H9 (cell line): ENCODE results near the gene AP1B1. TPM values are rescaled to one million over a fixed set of nuclear protein-coding genes. Genes with fewer than 3 reads are reported as not detected.

Source experiments
- DNase-seq: peaks from one replicate; pipeline ENCODE4 v3.0.0-alpha.2; 2017
- H2AFZ ChIP-seq: one replicate; pipeline ENCODE4 v1.6.1; 2013; ENCODE audit warnings: mild to moderate bottlenecking, low read length, control low read depth, moderate library complexity
- H2AK5ac ChIP-seq: 2 replicates; pipeline ENCODE4 v1.6.1; 2013; ENCODE audit warnings: low read length, control low read depth, mixed read lengths; ENCODE audit not compliant: insufficient read length
- H2BK120ac ChIP-seq: one replicate; pipeline ENCODE4 v1.6.1; 2013; ENCODE audit warnings: low read depth, mild to moderate bottlenecking, low read length, control low read depth, inconsistent platforms; ENCODE audit not compliant: poor library complexity, severe bottlenecking
- H2BK12ac ChIP-seq: 2 replicates; pipeline ENCODE4 v1.6.1; 2013; ENCODE audit warnings: low read length, control low read depth, mixed read lengths, low read depth; ENCODE audit not compliant: insufficient read length
- H2BK15ac ChIP-seq: 2 replicates; pipeline ENCODE4 v1.6.1; 2013; ENCODE audit warnings: low read depth, low read length, control low read depth
- H2BK20ac ChIP-seq: one replicate; pipeline ENCODE4 v1.6.1; 2013; ENCODE audit warnings: low read depth, mild to moderate bottlenecking, low read length, control low read depth, inconsistent platforms; ENCODE audit not compliant: poor library complexity, severe bottlenecking
- H2BK5ac ChIP-seq: 2 replicates; pipeline ENCODE4 v1.6.1; 2013; ENCODE audit warnings: low read length, control low read depth, mixed read lengths; ENCODE audit not compliant: insufficient read length
- H3K14ac ChIP-seq: 2 replicates; pipeline ENCODE4 v1.6.1; 2013; ENCODE audit warnings: low read length, control low read depth; ENCODE audit not compliant: insufficient read depth
- H3K18ac ChIP-seq: 2 replicates; pipeline ENCODE4 v1.6.1; 2013; ENCODE audit warnings: low read depth, mild to moderate bottlenecking, mixed read lengths, low read length, control low read depth; ENCODE audit not compliant: insufficient read length
- H3K23ac ChIP-seq: 2 replicates; pipeline ENCODE4 v1.6.1; 2013; ENCODE audit warnings: low read length, control low read depth, mixed read lengths, low read depth; ENCODE audit not compliant: insufficient read length
- H3K23me2 ChIP-seq: 2 replicates; pipeline ENCODE4 v1.6.1; 2013; ENCODE audit warnings: low read depth, mild to moderate bottlenecking, mixed read lengths, low read length, control low read depth; ENCODE audit not compliant: insufficient read length, poor library complexity, severe bottlenecking
- H3K27ac ChIP-seq: 2 replicates; pipeline ENCODE4 v1.5.1; 2013; ENCODE audit warnings: low read length, control low read depth, mixed read lengths, low read depth; ENCODE audit not compliant: insufficient read length
- H3K27me3 ChIP-seq: 2 replicates; pipeline ENCODE4 v1.6.1; 2013; ENCODE audit warnings: low read length, control low read depth, inconsistent platforms; ENCODE audit not compliant: insufficient read depth
- H3K4ac ChIP-seq: 2 replicates; pipeline ENCODE4 v1.6.1; 2013; ENCODE audit warnings: low read depth, mild to moderate bottlenecking, control low read depth, inconsistent platforms, low read length, moderate library complexity
- H3K4me1 ChIP-seq: 2 replicates; pipeline ENCODE4 v1.6.1; 2013; ENCODE audit warnings: low read length, control low read depth, inconsistent platforms; ENCODE audit not compliant: insufficient read depth
- H3K4me2 ChIP-seq: 2 replicates; pipeline ENCODE4 v1.6.1; 2013; ENCODE audit warnings: low read length, control low read depth, mixed read lengths; ENCODE audit not compliant: insufficient read length, insufficient read depth
- H3K56ac ChIP-seq: 2 replicates; pipeline ENCODE4 v1.6.1; 2013; ENCODE audit warnings: low read depth, mild to moderate bottlenecking, mixed read lengths, low read length, control low read depth; ENCODE audit not compliant: insufficient read length
- H3K79me1 ChIP-seq: 2 replicates; pipeline ENCODE4 v1.6.1; 2013; ENCODE audit warnings: low read depth, mild to moderate bottlenecking, moderate library complexity, low read length, control low read depth, inconsistent platforms; ENCODE audit not compliant: insufficient read depth, poor library complexity, severe bottlenecking
- H3K79me2 ChIP-seq: 2 replicates; pipeline ENCODE4 v1.6.1; 2013; ENCODE audit warnings: low read length, control low read depth, inconsistent platforms; ENCODE audit not compliant: insufficient read depth
- H3K9ac ChIP-seq: 2 replicates; pipeline ENCODE4 v1.6.1; 2013; ENCODE audit warnings: low read length, control low read depth, mixed read lengths; ENCODE audit not compliant: insufficient read length; ENCODE audit errors: extremely low read depth
- H3K9me3 ChIP-seq: one replicate; pipeline ENCODE4 v1.6.1; 2013; ENCODE audit warnings: low read depth, low read length, inconsistent platforms; ENCODE audit not compliant: control insufficient read depth
- H3T11ph ChIP-seq: one replicate; pipeline ENCODE4 v1.6.1; 2013; ENCODE audit warnings: mild to moderate bottlenecking, low read length, control low read depth, inconsistent platforms
- H4K20me1 ChIP-seq: one replicate; pipeline ENCODE4 v1.6.1; 2013; ENCODE audit not compliant: control insufficient read depth, insufficient read length, insufficient read depth
- H4K5ac ChIP-seq: 2 replicates; pipeline ENCODE4 v1.6.1; 2013; ENCODE audit warnings: low read depth, mild to moderate bottlenecking, mixed read lengths, low read length, control low read depth; ENCODE audit not compliant: insufficient read length
- H4K8ac ChIP-seq: replicated peaks from 2 replicates; pipeline ENCODE4 v1.6.1; 2013; ENCODE audit warnings: low read length, control low read depth, mixed read lengths, low read depth; ENCODE audit not compliant: insufficient read length
- H4K91ac ChIP-seq: 2 replicates; pipeline ENCODE4 v1.6.1; 2013; ENCODE audit warnings: low read depth, mild to moderate bottlenecking, moderate library complexity, mixed read lengths, low read length, control low read depth; ENCODE audit not compliant: insufficient read length
- H3K27ac Mint-ChIP-seq, 3 experiments: 2 replicates in 2 of 3; 3 replicates in 1 of 3; pipeline ENCODE4 v1.8.0; 2020 to 2021; ENCODE audit warnings: mixed read lengths in 3 of 3, mild to moderate bottlenecking in 1 of 3, moderate library complexity in 1 of 3
- H3K27me3 Mint-ChIP-seq: 2 replicates; pipeline ENCODE4 v1.8.0; 2021; ENCODE audit warnings: low read depth, mild to moderate bottlenecking, moderate library complexity, mixed read lengths
- H3K36me3 Mint-ChIP-seq, 3 experiments: 2 replicates in 2 of 3; 3 replicates in 1 of 3; pipeline ENCODE4 v1.8.0; 2020 to 2021; ENCODE audit warnings: low read depth in 3 of 3, mixed read lengths in 3 of 3; ENCODE audit not compliant: insufficient read depth in 1 of 3
- H3K4me1 Mint-ChIP-seq, 2 experiments: 2 replicates each; pipeline ENCODE4 v1.8.0; 2020; ENCODE audit warnings: mixed read lengths in 2 of 2
- H3K4me3 Mint-ChIP-seq, 2 experiments: 2 replicates in 1 of 2; 3 replicates in 1 of 2; pipeline ENCODE4 v1.8.0; 2020 to 2021; ENCODE audit warnings: mild to moderate bottlenecking in 2 of 2, mixed read lengths in 2 of 2, moderate library complexity in 1 of 2
- H3K9me3 Mint-ChIP-seq, 2 experiments: 2 replicates in 1 of 2; 3 replicates in 1 of 2; pipeline ENCODE4 v1.8.0; 2020; ENCODE audit warnings: mild to moderate bottlenecking in 2 of 2, mixed read lengths in 2 of 2, moderate library complexity in 1 of 2
- WGBS: extraction: QIAGEN DNeasy Blood & Tissue Kit; methylation state at CpG from one replicate; pipeline ENCODE4 v1.1.7; 2013; ENCODE audit warnings: missing lambda C conversion rate, low lambda C conversion rate, mixed read lengths; ENCODE audit not compliant: insufficient read length; ENCODE audit errors: extremely low coverage; 5-methylcytosine and 5-hydroxymethylcytosine counted together
- total RNA-seq: library from RNA; stranded (reverse); gene quantifications from 2 replicates; pipeline ENCODE4 v1.2.1, GENCODE V29; 2021
- TF ChIP-seq, protein P1 (sequence below): fragments of 200-600 bp; sonication (generic); conservative IDR thresholded peaks from 3 replicates; pipeline ENCODE4 v1.8.0; 2021; ENCODE audit warnings: antibody characterized with exemption, mild to moderate bottlenecking

Gene AP1B1
- total RNA-seq, 1 experiment from 2014 or later: 64.0 TPM

DNA sequence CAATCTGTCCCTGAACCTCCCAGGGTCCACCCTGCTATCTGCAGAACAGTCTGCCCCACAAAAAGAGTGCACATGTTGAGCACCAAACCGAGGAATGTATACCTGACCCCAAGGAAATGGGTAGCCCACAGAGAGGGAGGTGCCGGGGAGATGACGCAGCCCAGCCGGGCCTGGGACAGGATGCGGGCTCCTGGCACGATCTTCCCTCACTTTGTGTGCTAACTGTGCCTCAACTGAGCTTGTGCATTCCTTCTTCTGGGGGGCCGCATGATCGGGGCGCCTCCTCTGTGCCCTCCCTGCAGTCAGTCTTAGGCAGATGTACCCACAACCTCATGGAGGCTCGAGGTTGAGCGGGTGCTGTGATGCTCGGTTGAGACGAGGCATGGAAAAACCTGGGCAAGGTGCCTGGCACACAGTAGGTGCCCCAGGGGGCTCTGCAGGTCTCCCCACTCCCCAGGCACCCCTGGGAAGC lies 79.5 kb downstream of the AP1B1 start:
- H3K9me3 Mint-ChIP-seq: peaks cover 2 to 8% of the 10 kb centered on the region in 2 experiments; a peak in 4 of 5 replicates
- no peak overlapping the region for H3K4ac ChIP-seq
- H2BK20ac ChIP-seq: no peak overlapping the region
- no peak overlapping the region for H3K27ac Mint-ChIP-seq
- no peak overlapping the region for H3K23ac ChIP-seq
- WGBS: no CpG with 5 or more reads among the region's 13 CpGs
- H2AK5ac ChIP-seq: no peak overlapping the region
- H3K27me3 ChIP-seq: peaks cover 4% of the 10 kb centered on the region
- H3K79me1 ChIP-seq: no peaks in the 10 kb centered on the region
- H3K27me3 Mint-ChIP-seq: peaks cover 26% of the 10 kb centered on the region
- no peak overlapping the region for H3K56ac ChIP-seq
- H3K4me3 Mint-ChIP-seq: no peak overlapping the region
- no peak overlapping the region for H2BK12ac ChIP-seq
- H3K18ac ChIP-seq: no peak overlapping the region
- no peak overlapping the region for H2BK120ac ChIP-seq
- H3K79me2 ChIP-seq: no peaks in the 10 kb centered on the region
- H4K20me1 ChIP-seq: no peaks in the 10 kb centered on the region
- no peak overlapping the region for H4K8ac ChIP-seq
- no peak overlapping the region for H4K91ac ChIP-seq
- no peaks in the 10 kb centered on the region for H3K9me3 ChIP-seq
- no peak overlapping the region for H3K4me2 ChIP-seq
- no peak for DNase-seq
- no peak overlapping the region for H2BK5ac ChIP-seq
- H4K5ac ChIP-seq: no peak overlapping the region
- H3K4me1 ChIP-seq: no peaks in the 10 kb centered on the region
- no peak overlapping the region for H3K9ac ChIP-seq
- no peak overlapping the region for H3K14ac ChIP-seq
- TF ChIP-seq, protein P1, sequence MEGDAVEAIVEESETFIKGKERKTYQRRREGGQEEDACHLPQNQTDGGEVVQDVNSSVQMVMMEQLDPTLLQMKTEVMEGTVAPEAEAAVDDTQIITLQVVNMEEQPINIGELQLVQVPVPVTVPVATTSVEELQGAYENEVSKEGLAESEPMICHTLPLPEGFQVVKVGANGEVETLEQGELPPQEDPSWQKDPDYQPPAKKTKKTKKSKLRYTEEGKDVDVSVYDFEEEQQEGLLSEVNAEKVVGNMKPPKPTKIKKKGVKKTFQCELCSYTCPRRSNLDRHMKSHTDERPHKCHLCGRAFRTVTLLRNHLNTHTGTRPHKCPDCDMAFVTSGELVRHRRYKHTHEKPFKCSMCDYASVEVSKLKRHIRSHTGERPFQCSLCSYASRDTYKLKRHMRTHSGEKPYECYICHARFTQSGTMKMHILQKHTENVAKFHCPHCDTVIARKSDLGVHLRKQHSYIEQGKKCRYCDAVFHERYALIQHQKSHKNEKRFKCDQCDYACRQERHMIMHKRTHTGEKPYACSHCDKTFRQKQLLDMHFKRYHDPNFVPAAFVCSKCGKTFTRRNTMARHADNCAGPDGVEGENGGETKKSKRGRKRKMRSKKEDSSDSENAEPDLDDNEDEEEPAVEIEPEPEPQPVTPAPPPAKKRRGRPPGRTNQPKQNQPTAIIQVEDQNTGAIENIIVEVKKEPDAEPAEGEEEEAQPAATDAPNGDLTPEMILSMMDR: no peak
- H3K4me1 Mint-ChIP-seq: peaks cover 18 to 38% of the 10 kb centered on the region in 2 experiments
- H3K36me3 Mint-ChIP-seq: peaks cover 0 to 5% (median 0%) of the 10 kb centered on the region in 3 experiments; a peak in 3 of 7 replicates
- H3T11ph ChIP-seq: no peak overlapping the region
- peaks cover 8% of the 10 kb centered on the region for H3K23me2 ChIP-seq
- H2BK15ac ChIP-seq: no peak overlapping the region
- no peak overlapping the region for H3K27ac ChIP-seq
- no peak overlapping the region for H2AFZ ChIP-seq
